Measurements from ENCODE around the gene CLPSL1. TPM values are rescaled to one million over a fixed set of nuclear protein-coding genes. Genes with fewer than 3 reads are reported as not detected.

Gene CLPSL1
- total RNA-seq, 1 donor from 2014 or later = not detected

DNA sequence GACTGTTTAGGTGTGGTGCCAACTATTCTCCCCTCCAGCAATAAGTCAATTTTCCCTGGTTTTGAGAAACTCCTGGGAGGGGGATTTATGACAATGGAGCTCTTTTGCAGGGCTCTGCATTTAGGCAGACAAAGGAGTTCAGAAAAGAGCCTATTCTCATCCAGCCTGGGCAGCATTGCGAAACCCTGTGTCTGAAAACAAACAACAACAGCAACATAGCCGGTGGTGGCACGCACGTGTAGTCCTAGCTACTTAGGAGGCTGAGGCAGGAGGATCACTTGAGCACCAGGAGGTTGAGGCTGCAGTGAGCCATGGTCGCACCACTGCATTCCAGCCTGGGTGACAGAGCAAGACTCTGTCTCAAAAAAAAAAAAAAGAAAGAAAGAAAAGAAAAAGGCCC lies 9.9 kb downstream of the CLPSL1 start:
- H3K27me3 Mint-ChIP-seq = peaks cover 37% of the 10 kb centered on the region

DNA sequence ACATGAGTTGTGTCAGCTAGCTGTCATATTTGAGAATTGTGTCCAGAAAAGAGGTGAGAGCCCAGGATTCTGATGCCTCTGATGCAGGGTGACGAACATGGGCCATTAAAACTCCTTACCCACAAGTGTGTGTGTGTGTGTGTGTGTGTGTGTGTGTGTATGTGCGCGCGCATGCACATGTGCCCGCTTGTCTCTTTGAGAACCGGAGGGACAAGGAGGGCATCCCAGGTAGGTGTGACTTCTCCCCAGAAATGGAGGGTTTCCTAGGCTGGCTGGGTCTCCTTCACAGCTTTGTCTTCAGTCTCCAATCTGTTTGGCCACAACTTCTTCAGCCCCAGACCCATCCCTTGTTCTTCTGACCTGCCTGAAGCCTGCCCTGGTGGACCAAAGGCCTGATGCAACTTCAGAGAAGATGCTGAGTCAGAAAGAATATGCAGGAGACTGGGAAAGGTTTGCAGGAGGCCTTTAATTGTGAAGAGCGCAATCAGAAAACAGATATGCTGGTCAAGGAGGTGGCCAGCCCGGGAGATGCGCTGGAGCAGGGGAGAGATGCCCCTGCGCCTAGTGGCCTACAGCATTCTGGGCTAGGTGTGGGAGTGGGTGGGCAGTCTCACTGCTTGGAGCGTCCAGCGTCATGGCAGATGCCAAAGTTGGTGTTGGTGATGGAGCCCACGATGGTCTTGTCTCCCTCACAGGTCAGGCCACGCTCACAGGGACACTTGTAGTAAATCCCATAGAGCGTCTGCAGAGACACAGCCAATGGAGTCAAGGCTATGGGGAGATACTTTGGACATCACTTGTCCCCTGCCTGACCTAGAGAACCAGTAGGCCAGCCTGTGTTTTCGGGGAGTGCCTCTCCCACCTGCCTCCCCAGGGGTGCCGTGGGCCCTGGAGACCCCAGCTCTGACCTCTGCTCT lies 14.0 kb downstream of the CLPSL1 start:
- Mint-ChIP-seq H3K27me3 (peaks cover 12% of the 10 kb centered on the region), H3K36me3 (no peaks in the 10 kb centered on the region), H3K9me3 (no peaks in the 10 kb centered on the region), H3K27ac (no peak overlapping the region), H3K4me1 (ENCODE audit: unreplicated experiment) (no peaks in the 10 kb centered on the region), H3K4me3 (no peak overlapping the region)
- TF ChIP-seq, protein P1, sequence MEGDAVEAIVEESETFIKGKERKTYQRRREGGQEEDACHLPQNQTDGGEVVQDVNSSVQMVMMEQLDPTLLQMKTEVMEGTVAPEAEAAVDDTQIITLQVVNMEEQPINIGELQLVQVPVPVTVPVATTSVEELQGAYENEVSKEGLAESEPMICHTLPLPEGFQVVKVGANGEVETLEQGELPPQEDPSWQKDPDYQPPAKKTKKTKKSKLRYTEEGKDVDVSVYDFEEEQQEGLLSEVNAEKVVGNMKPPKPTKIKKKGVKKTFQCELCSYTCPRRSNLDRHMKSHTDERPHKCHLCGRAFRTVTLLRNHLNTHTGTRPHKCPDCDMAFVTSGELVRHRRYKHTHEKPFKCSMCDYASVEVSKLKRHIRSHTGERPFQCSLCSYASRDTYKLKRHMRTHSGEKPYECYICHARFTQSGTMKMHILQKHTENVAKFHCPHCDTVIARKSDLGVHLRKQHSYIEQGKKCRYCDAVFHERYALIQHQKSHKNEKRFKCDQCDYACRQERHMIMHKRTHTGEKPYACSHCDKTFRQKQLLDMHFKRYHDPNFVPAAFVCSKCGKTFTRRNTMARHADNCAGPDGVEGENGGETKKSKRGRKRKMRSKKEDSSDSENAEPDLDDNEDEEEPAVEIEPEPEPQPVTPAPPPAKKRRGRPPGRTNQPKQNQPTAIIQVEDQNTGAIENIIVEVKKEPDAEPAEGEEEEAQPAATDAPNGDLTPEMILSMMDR (conservative IDR thresholded peaks at IDR 0.05) = no peak
- DNase-seq (ENCODE audit: extremely low spot score, unreplicated experiment) = no peak

More for the DNA sequence above, 9.9 kb downstream of the CLPSL1 start:
- DNase-seq (ENCODE audit: extremely low spot score, unreplicated experiment) = no peak
- H3K4me3 Mint-ChIP-seq = no peak overlapping the region
- no peaks in the 10 kb centered on the region for H3K4me1 Mint-ChIP-seq (ENCODE audit: unreplicated experiment)
- TF ChIP-seq, protein P1 (conservative IDR thresholded peaks at IDR 0.05) = no peak
- no peaks in the 10 kb centered on the region for H3K36me3 Mint-ChIP-seq
- H3K27ac Mint-ChIP-seq = no peak overlapping the region
- no peaks in the 10 kb centered on the region for H3K9me3 Mint-ChIP-seq

DNA sequence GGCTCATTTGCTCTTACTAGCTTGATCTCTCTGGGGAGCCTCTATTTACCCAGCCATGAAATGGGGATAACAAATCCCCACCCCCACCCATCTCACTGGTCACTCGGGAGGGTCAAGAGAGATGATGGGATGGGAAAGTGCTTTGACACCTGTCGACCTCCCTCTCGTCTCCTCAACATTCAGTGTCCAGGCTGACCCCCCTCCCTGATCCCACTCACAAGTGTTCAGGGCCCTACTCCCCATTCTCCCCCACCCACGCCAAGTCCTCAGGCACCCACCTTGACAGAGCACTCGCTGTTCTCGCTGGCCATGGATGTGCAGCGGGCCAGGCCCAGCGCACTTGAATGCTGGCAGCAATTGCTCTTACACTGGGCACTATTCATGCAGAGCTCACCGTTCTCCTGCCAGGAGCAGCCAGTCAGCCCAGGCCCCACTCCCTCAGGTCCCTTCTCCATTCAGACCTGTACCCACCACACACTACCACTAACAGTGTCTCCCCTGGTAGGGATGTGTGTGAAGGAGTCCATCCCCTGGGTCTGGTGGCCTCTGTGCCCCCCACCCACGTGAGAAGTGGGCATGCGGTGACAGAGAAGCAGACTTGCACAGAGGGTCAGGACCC lies 14.7 kb downstream of the CLPSL1 start:
- no peak overlapping the region for H3K27ac Mint-ChIP-seq

DNA sequence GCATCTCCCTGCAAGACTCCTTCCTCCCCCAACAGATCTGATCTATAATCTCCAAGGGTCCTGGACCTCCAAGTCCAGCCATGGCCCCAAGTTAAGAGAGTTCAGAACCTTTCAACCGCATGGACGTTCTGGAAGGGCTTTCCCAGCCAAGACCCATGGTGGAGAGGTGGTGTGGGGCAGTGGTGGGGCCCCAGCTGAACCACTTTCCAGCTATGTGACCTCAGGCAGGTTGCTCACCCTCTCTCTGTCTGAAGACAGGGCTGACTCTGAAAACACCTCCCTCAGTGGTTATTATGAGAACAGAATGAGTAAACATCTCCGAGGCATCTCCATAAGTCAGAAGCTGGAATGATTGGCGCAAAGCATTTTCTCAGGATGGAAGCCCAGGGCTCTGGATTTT lies 15.4 kb downstream of the CLPSL1 start:
- Mint-ChIP-seq H3K4me1 (ENCODE audit: unreplicated experiment) (no peaks in the 10 kb centered on the region), H3K27me3 (peaks cover 10% of the 10 kb centered on the region), H3K27ac (no peak overlapping the region), H3K9me3 (no peaks in the 10 kb centered on the region), H3K36me3 (no peaks in the 10 kb centered on the region), H3K4me3 (no peak overlapping the region)
- no peak for DNase-seq (ENCODE audit: extremely low spot score, unreplicated experiment)
- TF ChIP-seq, protein P1 (conservative IDR thresholded peaks at IDR 0.05) = no peak

More for the DNA sequence above, 14.7 kb downstream of the CLPSL1 start:
- no peak overlapping the region for H3K4me3 Mint-ChIP-seq
- H3K9me3 Mint-ChIP-seq = no peaks in the 10 kb centered on the region
- DNase-seq (ENCODE audit: extremely low spot score, unreplicated experiment) = no peak
- H3K27me3 Mint-ChIP-seq = peaks cover 10% of the 10 kb centered on the region
- H3K36me3 Mint-ChIP-seq = no peaks in the 10 kb centered on the region
- no peaks in the 10 kb centered on the region for H3K4me1 Mint-ChIP-seq (ENCODE audit: unreplicated experiment)
- TF ChIP-seq, protein P1 (conservative IDR thresholded peaks at IDR 0.05) = no peak

- no peak overlapping the region for H3K27ac Mint-ChIP-seq
- H3K9me3 Mint-ChIP-seq = no peaks in the 10 kb centered on the region
- no peak for DNase-seq (ENCODE audit: extremely low spot score, unreplicated experiment)
Observed at GRCh38 chr6:35797837-35798526, 17.2 kb downstream of the CLPSL1 start.

More at GRCh38 chr6:35797837-35798526, 17.2 kb downstream of the CLPSL1 start:
- Mint-ChIP-seq H3K4me1 (ENCODE audit: unreplicated experiment) (no peaks in the 10 kb centered on the region), H3K4me3 (no peak overlapping the region), H3K27me3 (peaks cover 6% of the 10 kb centered on the region), H3K36me3 (no peaks in the 10 kb centered on the region)
- TF ChIP-seq, protein P1 (conservative IDR thresholded peaks at IDR 0.05) = no peak

Measured in type B pancreatic cell (in vitro differentiated cells).